Measurements from ENCODE around the gene CACNA2D1.
"Not testable (repeated sequence)": the region's sequence is repeated elsewhere in the genome, so short reads cannot be mapped to it uniquely, and the experiment has no call there.

Gene CACNA2D1

DNA sequence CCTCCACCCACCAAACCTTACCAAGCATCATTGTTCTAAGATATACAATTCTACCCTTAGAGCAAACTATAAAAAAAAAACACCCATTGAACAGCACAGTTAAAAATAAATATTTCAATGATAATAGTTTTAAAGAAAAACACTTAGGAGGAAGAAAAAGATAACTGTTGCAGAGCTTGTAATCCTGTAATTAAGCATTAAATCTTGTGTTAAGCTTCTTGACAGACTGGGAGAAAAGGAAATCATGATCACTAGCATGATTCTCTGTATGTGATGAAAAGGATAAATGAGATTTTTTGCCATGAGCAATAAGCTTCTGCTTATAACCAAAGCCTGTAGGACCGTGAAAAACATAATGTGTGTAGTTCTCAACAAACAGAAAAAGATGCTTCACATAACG lies 289.8 kb downstream of the CACNA2D1 start:
- TF ChIP-seq, protein P1, sequence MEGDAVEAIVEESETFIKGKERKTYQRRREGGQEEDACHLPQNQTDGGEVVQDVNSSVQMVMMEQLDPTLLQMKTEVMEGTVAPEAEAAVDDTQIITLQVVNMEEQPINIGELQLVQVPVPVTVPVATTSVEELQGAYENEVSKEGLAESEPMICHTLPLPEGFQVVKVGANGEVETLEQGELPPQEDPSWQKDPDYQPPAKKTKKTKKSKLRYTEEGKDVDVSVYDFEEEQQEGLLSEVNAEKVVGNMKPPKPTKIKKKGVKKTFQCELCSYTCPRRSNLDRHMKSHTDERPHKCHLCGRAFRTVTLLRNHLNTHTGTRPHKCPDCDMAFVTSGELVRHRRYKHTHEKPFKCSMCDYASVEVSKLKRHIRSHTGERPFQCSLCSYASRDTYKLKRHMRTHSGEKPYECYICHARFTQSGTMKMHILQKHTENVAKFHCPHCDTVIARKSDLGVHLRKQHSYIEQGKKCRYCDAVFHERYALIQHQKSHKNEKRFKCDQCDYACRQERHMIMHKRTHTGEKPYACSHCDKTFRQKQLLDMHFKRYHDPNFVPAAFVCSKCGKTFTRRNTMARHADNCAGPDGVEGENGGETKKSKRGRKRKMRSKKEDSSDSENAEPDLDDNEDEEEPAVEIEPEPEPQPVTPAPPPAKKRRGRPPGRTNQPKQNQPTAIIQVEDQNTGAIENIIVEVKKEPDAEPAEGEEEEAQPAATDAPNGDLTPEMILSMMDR (IDR thresholded peaks at IDR 0.05; ENCODE audit: low read depth, low read length, missing control alignments), result no peak
- no peak for DNase-seq (ENCODE audit: extremely low read depth, low read depth)
- H3K4me3 ChIP-seq (replicated peaks; ENCODE audit: low read depth, low read length), result no peak overlapping the region

- H3K4me3 ChIP-seq (replicated peaks; ENCODE audit: low read depth, low read length), result no peak overlapping the region
- TF ChIP-seq, protein P1 (IDR thresholded peaks at IDR 0.05; ENCODE audit: low read depth, low read length, missing control alignments), result no peak
- DNase-seq (ENCODE audit: extremely low read depth, low read depth), result no peak
These were observed 290.7 kb downstream of the CACNA2D1 start for GRCh38 chr7:82152858-82153257.

GRCh38 chr7:82146491-82146890 lies 297.1 kb downstream of the CACNA2D1 start:
- TF ChIP-seq, protein P1 (IDR thresholded peaks at IDR 0.05; ENCODE audit: low read depth, low read length, missing control alignments), result no peak
- H3K4me3 ChIP-seq (replicated peaks; ENCODE audit: low read depth, low read length), result no peak overlapping the region
- no peak for DNase-seq (ENCODE audit: extremely low read depth, low read depth)

DNA sequence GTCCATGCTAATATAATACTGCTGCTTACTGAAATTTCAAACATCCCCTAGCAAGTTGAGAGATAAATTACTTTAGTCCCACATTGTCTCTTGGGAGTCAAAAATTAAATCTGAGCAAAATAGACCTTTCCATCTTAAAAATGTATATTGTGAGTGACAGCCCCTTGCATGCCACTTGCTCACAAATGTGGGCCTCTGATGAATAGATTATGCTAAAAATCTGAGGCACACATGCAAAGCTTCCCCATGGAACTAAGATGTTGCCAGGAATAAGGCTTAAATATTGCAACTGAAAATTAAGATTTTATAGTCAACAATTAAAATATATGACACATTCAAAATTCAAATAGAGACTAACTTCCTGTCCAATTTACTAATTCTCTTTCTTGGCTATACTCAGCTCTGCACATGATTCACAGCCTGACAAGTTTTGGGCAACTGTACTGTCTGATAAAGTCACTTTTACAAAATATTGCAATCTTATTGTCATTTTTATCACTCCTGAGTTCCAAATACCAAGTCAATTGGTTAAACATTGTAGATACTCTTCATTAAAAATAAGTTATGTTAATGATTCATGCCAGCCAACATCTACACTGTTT lies 301.2 kb downstream of the CACNA2D1 start:
- no peak overlapping the region for H3K4me3 ChIP-seq (replicated peaks; ENCODE audit: low read depth, low read length)
- no peak for DNase-seq (ENCODE audit: extremely low read depth, low read depth)
- TF ChIP-seq, protein P1 (IDR thresholded peaks at IDR 0.05; ENCODE audit: low read depth, low read length, missing control alignments), result no peak

GRCh38 chr7:82141427-82141826 lies 302.1 kb downstream of the CACNA2D1 start:
- TF ChIP-seq, protein P1 (IDR thresholded peaks at IDR 0.05; ENCODE audit: low read depth, low read length, missing control alignments), result no peak
- DNase-seq (ENCODE audit: extremely low read depth, low read depth), result no peak
- no peak overlapping the region for H3K4me3 ChIP-seq (replicated peaks; ENCODE audit: low read depth, low read length)

- not testable (repeated sequence) for H3K4me3 ChIP-seq (replicated peaks; ENCODE audit: low read depth, low read length); DNase-seq (ENCODE audit: extremely low read depth, low read depth)
These were observed 303.0 kb downstream of the CACNA2D1 start for GRCh38 chr7:82140608-82141007.

DNA sequence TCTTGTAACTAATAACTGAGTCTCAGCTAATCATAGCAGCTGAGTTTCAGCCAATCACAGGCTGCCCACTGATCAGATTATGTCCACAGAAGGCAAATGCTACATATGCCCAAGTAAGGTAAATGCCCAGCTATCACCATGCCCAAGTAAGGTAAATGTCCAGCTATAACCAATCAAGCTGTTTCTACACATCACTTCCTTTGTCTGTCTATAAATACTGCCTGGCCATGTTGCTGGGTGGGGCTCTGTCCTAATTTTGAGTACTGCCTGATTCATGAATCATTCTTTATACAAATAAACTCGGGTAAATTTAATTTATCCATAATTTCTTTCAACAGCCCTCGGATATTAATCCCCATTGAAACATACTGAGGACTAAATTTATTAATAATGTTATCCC lies 312.4 kb downstream of the CACNA2D1 start:
- no peak overlapping the region for H3K4me3 ChIP-seq (replicated peaks; ENCODE audit: low read depth, low read length)
- peak; percentile 6 for DNase-seq (ENCODE audit: extremely low read depth, low read depth)

More for the DNA sequence above, 312.4 kb downstream of the CACNA2D1 start:
- TF ChIP-seq, protein P1 (IDR thresholded peaks at IDR 0.05; ENCODE audit: low read depth, low read length, missing control alignments), result no peak
